Suprapubic skin (tissue), 4 donors: ENCODE data around the gene GNAQ.

Source experiments
- CTCF ChIP-seq, 2 donors: fragments of 200-600 bp in 1 of 2; fragments of 450-650 bp in 1 of 2; sonication (generic) in 1 of 2; IDR thresholded peaks; one replicate each; pipeline ENCODE4 v1.5.1; 2016 to 2019; ENCODE audit warnings: antibody characterized with exemption in 2 of 2, mild to moderate bottlenecking in 1 of 2, moderate library complexity in 1 of 2
- POLR2A ChIP-seq, 2 donors: fragments of 450-650 bp; IDR thresholded peaks; one replicate each; pipeline ENCODE4 v1.6.1; 2017; ENCODE audit warnings: antibody characterized with exemption in 2 of 2, mild to moderate bottlenecking in 2 of 2, moderate library complexity in 2 of 2
- POLR2AphosphoS5 ChIP-seq, 3 donors: sonication (generic); formaldehyde crosslinking; IDR thresholded peaks; one replicate each; pipeline ENCODE4 v1.6.1; 2017; ENCODE audit warnings: antibody characterized with exemption in 3 of 3

GRCh38 chr9:77825361-77825760 is 206.2 kb downstream of the GNAQ start:
- TF ChIP-seq CTCF (IDR thresholded peaks at IDR 0.05) (no peak), POLR2AphosphoS5 (IDR thresholded peaks at IDR 0.05) (no peak), POLR2A (IDR thresholded peaks at IDR 0.05) (no peak)
